Neuronal stem cell (in vitro differentiated cells): ENCODE results near the gene WDR38.
A peak's percentile ranks its signal among the peaks of the same experiment; 100 is the strongest.

Experiments
- DNase-seq: peaks from one replicate; pipeline ENCODE4 v3.0.0-alpha.2; 2013; ENCODE audit warnings: low spot score
- H2AFZ ChIP-seq: one replicate; pipeline ENCODE4 v1.6.1; 2013; ENCODE audit warnings: mild to moderate bottlenecking, low read length, inconsistent platforms
- H2AK5ac ChIP-seq: 2 replicates; pipeline ENCODE4 v1.6.1; 2013; ENCODE audit warnings: low read depth, mild to moderate bottlenecking, inconsistent platforms, low read length, moderate library complexity, mixed read lengths
- H2BK120ac ChIP-seq: 2 replicates; pipeline ENCODE4 v1.6.1; 2013; ENCODE audit warnings: low read depth, mild to moderate bottlenecking, inconsistent platforms, low read length, moderate library complexity, mixed read lengths
- H2BK12ac ChIP-seq: one replicate; pipeline ENCODE4 v1.6.1; 2013; ENCODE audit warnings: low read length, inconsistent platforms
- H2BK15ac ChIP-seq: 2 replicates; pipeline ENCODE4 v1.6.1; 2013; ENCODE audit warnings: mild to moderate bottlenecking, low read length, inconsistent platforms, mixed read lengths
- H2BK5ac ChIP-seq: one replicate; pipeline ENCODE4 v1.6.1; 2013; ENCODE audit warnings: inconsistent platforms, mild to moderate bottlenecking, low read length, moderate library complexity
- H3K14ac ChIP-seq: one replicate; pipeline ENCODE4 v1.6.1; 2013; ENCODE audit warnings: low read length, inconsistent platforms
- H3K18ac ChIP-seq: 2 replicates; pipeline ENCODE4 v1.6.1; 2013; ENCODE audit warnings: low read length, inconsistent platforms
- H3K23ac ChIP-seq: 2 replicates; pipeline ENCODE4 v1.6.1; 2013; ENCODE audit warnings: low read depth, mild to moderate bottlenecking, mixed read lengths, low read length, inconsistent platforms; ENCODE audit not compliant: poor library complexity
- H3K27ac ChIP-seq: replicated peaks from 3 replicates; pipeline ENCODE4 v1.5.1; 2013; ENCODE audit warnings: low read length, inconsistent platforms
- H3K27me3 ChIP-seq, 3 experiments: 2 replicates each; pipeline ENCODE4 v1.6.1; 2013; ENCODE audit warnings: low read length in 3 of 3, mild to moderate bottlenecking in 2 of 3, inconsistent platforms in 1 of 3, low read depth in 1 of 3, mixed read lengths in 1 of 3, moderate library complexity in 1 of 3; ENCODE audit not compliant: control insufficient read depth in 3 of 3, insufficient read depth in 3 of 3
- H3K36me3 ChIP-seq, 2 donors: replicated peaks in 1 of 2; 2 replicates each; pipeline ENCODE4 v1.6.1; 2013; ENCODE audit warnings: low read length in 2 of 2; ENCODE audit not compliant: control insufficient read depth in 2 of 2, insufficient read depth in 2 of 2
- H3K4ac ChIP-seq: 2 replicates; pipeline ENCODE4 v1.6.1; 2013; ENCODE audit warnings: inconsistent platforms, mild to moderate bottlenecking, low read length, moderate library complexity
- H3K4me1 ChIP-seq, 2 donors: 1 replicate in 1 of 2; 2 replicates in 1 of 2; pipeline ENCODE4 v1.6.1; 2013; ENCODE audit warnings: low read length in 2 of 2, low read depth in 1 of 2; ENCODE audit not compliant: control insufficient read depth in 2 of 2, insufficient read depth in 1 of 2
- H3K4me2 ChIP-seq: one replicate; pipeline ENCODE4 v1.6.1; 2013; ENCODE audit warnings: mild to moderate bottlenecking, low read length, inconsistent platforms; ENCODE audit not compliant: insufficient read depth, poor library complexity, severe bottlenecking
- H3K4me3 ChIP-seq, 2 donors: 2 replicates each; pipeline ENCODE4 v1.5.1; 2013; ENCODE audit warnings: low read length in 2 of 2, mild to moderate bottlenecking in 2 of 2, inconsistent platforms in 1 of 2, moderate library complexity in 1 of 2
- H3K79me1 ChIP-seq: one replicate; pipeline ENCODE4 v1.6.1; 2013; ENCODE audit warnings: low read depth, mild to moderate bottlenecking, inconsistent platforms, low read length, moderate library complexity
- H3K9ac ChIP-seq: one replicate; pipeline ENCODE4 v1.6.1; 2013; ENCODE audit warnings: mild to moderate bottlenecking, low read depth, low read length, inconsistent platforms; ENCODE audit not compliant: poor library complexity
- H3K9me3 ChIP-seq, 2 donors: replicated peaks in 1 of 2; 2 replicates each; pipeline versions ENCODE3 to v1.6.1; 2013; ENCODE audit warnings: low read length in 2 of 2, mild to moderate bottlenecking in 2 of 2, inconsistent platforms in 1 of 2, low read depth in 1 of 2, mixed read lengths in 1 of 2, moderate library complexity in 1 of 2; ENCODE audit not compliant: control insufficient read depth in 2 of 2, insufficient read depth in 1 of 2
- H4K8ac ChIP-seq: one replicate; pipeline ENCODE4 v1.6.1; 2013; ENCODE audit warnings: low read depth, mild to moderate bottlenecking, inconsistent platforms, low read length, moderate library complexity
- H4K91ac ChIP-seq: one replicate; pipeline ENCODE4 v1.6.1; 2013; ENCODE audit warnings: low read length, low read depth, mild to moderate bottlenecking, inconsistent platforms; ENCODE audit not compliant: poor library complexity
- WGBS, 2 donors: extraction: QIAGEN DNeasy Blood & Tissue Kit; methylation state at CpG; one replicate each; pipeline ENCODE4 v1.1.7; 2013; ENCODE audit warnings: missing lambda C conversion rate in 2 of 2, mixed read lengths in 1 of 2; ENCODE audit not compliant: insufficient read length in 2 of 2, insufficient replicate concordance in 1 of 2; ENCODE audit errors: extremely low coverage in 2 of 2; 5-methylcytosine and 5-hydroxymethylcytosine counted together

Gene WDR38

DNA sequence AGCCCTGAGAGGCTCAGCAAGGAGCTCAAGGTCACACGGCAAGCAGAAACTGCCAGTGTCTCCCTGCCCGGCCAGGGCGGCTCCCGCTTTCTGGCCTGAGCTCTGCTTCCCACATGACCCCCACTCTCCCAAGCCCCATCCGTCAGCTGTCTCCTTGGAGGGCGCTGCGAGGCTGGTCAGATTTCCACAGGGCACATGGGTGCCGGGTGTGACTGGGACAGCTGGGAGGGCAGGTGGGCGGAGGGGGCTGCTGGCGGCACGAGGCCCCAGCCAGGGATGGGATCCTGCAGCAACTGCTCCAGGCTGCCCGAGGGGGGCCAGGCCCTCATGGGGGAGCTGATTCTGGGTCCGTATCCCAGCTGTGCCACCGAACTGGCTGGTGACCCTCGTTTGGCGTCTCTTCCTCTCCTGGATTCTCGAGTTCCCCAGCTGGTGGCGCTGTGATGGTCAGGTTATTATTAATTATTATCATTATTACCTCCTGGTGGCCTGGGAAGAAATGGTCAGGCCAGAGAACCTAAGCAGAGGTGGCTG lies 12.9 kb upstream of the WDR38 start:
- H3K9ac ChIP-seq: peak overlapping the region; percentile 73
- no peak overlapping the region for H3K23ac ChIP-seq
- no peak overlapping the region for H2BK120ac ChIP-seq
- H3K4me2 ChIP-seq: no peak overlapping the region
- peak overlapping the region; percentile 58 for H2AK5ac ChIP-seq
- no peak overlapping the region for H4K8ac ChIP-seq
- H3K4ac ChIP-seq: no peak overlapping the region
- H2BK15ac ChIP-seq: peak overlapping the region; percentile 4
- no peak overlapping the region for H4K91ac ChIP-seq
- no peak overlapping the region for H3K27ac ChIP-seq
- H2BK5ac ChIP-seq: peak overlapping the region; percentile 92
- H3K14ac ChIP-seq: no peak overlapping the region
- H3K79me1 ChIP-seq: no peaks in the 10 kb centered on the region
- no peak overlapping the region for H3K4me3 ChIP-seq
- H3K36me3 ChIP-seq: no peaks in the 10 kb centered on the region
- peak overlapping the region; percentile 72 for H3K18ac ChIP-seq
- no peaks in the 10 kb centered on the region for H3K9me3 ChIP-seq
- no peak overlapping the region for H2BK12ac ChIP-seq
- no peak for DNase-seq
- H3K4me1 ChIP-seq: no peaks in the 10 kb centered on the region
- H2AFZ ChIP-seq: no peak overlapping the region
- peaks cover 0 to under 1% (median 0%) of the 10 kb centered on the region in 3 experiments for H3K27me3 ChIP-seq
- WGBS, 2 donors: no CpG with 5 or more reads among the region's 18 CpGs

DNA sequence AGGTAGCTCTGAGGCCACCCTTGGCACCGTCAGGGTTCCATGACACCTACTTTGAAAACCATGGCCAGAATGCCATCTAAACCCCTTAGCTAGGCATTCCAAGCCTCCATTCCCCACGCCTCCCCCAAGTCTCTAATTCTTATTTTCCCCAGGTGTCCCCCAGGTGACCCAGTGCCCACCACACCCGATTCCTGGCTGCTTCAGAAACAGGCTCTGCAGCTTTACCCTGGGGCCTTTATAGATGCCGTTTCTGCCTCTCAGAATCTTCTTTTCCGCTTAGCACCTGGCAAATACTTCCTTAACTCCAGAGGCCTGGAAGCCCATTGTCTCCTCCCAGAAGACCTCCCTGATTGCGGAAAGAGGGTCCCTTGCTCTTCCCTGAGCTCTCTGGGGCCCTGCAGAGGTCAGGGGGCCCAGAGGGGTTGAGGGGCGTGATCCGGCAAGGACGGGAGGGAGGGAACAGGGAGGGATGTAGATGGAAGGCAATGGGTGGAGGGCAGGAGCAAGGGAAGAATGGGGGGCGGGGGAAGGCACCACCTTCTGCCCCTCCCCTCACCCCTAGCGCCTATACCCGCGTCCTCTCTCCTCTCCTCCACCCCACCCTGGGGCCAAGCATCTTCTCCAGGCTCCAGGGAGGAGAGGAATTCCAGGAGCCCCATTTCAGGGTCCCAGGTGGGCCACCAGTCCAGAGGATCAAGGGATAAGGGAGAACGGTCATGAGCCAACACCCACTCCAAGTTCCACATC lies 12.0 kb upstream of the WDR38 start:
- no CpG with 5 or more reads among the region's 14 CpGs for WGBS, 2 donors
- Histone ChIP-seq H3K23ac (no peak overlapping the region), H4K91ac (no peak overlapping the region), H4K8ac (no peak overlapping the region), H3K14ac (no peak overlapping the region), H3K27me3 (no peaks in the 10 kb centered on the region), H3K18ac (no peak overlapping the region), H2BK120ac (no peak overlapping the region), H3K79me1 (no peaks in the 10 kb centered on the region), H2AFZ (no peak overlapping the region), H2BK5ac (no peak overlapping the region), H3K4me1 (no peaks in the 10 kb centered on the region), H2AK5ac (peak overlapping the region; percentile 10), H2BK15ac (peak overlapping the region; percentile 2), H3K36me3 (no peaks in the 10 kb centered on the region), H3K4me2 (no peak overlapping the region), H3K9ac (no peak overlapping the region), H3K9me3 (no peaks in the 10 kb centered on the region), H2BK12ac (no peak overlapping the region), H3K4me3 (no peak overlapping the region), H3K27ac (no peak overlapping the region), H3K4ac (no peak overlapping the region)
- no peak for DNase-seq

DNA sequence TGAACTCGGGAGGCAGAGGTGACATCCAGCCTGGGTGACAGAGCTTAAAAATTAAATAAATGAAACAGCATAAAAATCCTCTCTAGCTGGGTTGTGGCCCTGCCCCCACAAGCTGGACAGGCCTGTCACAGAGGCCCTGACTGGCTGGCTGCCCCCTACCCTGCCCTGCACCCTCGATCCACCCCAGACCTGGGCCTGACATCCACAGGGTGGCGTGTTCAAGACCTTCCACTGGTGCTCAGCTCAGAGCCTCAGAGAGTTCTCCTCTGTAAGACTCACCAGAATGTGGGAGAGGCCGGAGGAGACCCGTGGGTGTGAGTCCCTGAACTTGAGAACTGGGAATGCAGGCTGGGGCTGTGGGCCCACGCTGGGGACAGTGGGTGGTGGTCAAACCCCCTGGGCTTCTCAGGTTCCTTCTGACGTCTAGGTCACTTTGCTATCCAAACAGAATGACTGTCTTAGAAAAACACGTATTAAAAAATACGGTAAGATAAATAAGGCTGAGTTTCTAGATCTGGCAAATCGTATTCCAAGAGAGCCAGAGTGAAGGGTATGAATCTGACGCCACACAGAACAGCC lies 9.7 kb upstream of the WDR38 start:
- no peak overlapping the region for H3K4me3 ChIP-seq
- WGBS, 2 donors: no CpG with 5 or more reads among the region's 11 CpGs
- H2BK5ac ChIP-seq: no peak overlapping the region
- peak overlapping the region; percentile 81 for H2BK15ac ChIP-seq
- H3K79me1 ChIP-seq: no peaks in the 10 kb centered on the region
- no peak overlapping the region for H3K4ac ChIP-seq
- no peak overlapping the region for H4K91ac ChIP-seq
- H2AFZ ChIP-seq: no peak overlapping the region
- peak overlapping the region; percentile 21 for H2AK5ac ChIP-seq
- DNase-seq: no peak
- H3K14ac ChIP-seq: no peak overlapping the region
- no peak overlapping the region for H3K18ac ChIP-seq
- no peak overlapping the region for H3K27ac ChIP-seq
- H3K9me3 ChIP-seq: no peaks in the 10 kb centered on the region
- H4K8ac ChIP-seq: no peak overlapping the region
- no peaks in the 10 kb centered on the region for H3K4me1 ChIP-seq
- no peak overlapping the region for H3K9ac ChIP-seq
- no peaks in the 10 kb centered on the region for H3K36me3 ChIP-seq
- H2BK12ac ChIP-seq: no peak overlapping the region
- no peak overlapping the region for H3K4me2 ChIP-seq
- H3K23ac ChIP-seq: no peak overlapping the region
- no peaks in the 10 kb centered on the region for H3K27me3 ChIP-seq
- no peak overlapping the region for H2BK120ac ChIP-seq

DNA sequence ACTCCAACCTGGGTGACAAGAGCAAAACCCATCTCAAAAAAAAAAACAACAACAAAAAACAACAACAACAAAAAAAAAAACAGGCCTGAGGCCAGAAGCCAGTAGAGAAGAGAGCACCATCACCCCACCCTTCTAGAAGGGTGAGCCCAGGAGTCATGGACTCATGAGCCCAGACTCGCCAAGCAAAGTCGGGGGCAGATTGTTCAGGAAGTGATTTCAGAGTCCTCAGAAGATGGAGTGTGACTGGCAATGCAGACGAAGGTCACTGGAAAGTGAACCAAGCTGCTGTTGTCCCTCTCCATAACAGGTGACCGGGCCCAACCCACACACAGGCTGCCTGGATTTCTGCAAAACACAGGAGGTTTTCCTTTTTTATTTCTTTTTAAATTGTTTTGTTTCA lies 9.0 kb upstream of the WDR38 start:
- Histone ChIP-seq H3K27ac (no peak overlapping the region), H2AK5ac (no peak overlapping the region), H3K18ac (no peak overlapping the region), H3K23ac (no peak overlapping the region), H2BK15ac (no peak overlapping the region), H3K4me3 (no peak overlapping the region), H3K4ac (no peak overlapping the region), H2BK5ac (no peak overlapping the region), H3K27me3 (no peaks in the 10 kb centered on the region), H2BK12ac (no peak overlapping the region), H3K4me1 (no peaks in the 10 kb centered on the region), H3K4me2 (no peak overlapping the region), H2BK120ac (no peak overlapping the region), H3K36me3 (no peaks in the 10 kb centered on the region), H4K8ac (no peak overlapping the region), H3K9me3 (no peaks in the 10 kb centered on the region), H4K91ac (no peak overlapping the region), H3K79me1 (no peaks in the 10 kb centered on the region), H3K14ac (no peak overlapping the region), H2AFZ (no peak overlapping the region), H3K9ac (no peak overlapping the region)
- no peak for DNase-seq
- WGBS, 2 donors: no CpG with 5 or more reads among the region's 4 CpGs
